ENCODE results near the gene SEC61G.

GRCh38 chr7:54783952-54784351, 24.9 kb upstream of the SEC61G start:
- no peak for TF ChIP-seq CTCF (IDR thresholded peaks at IDR 0.05; ENCODE audit: low read depth, low read length, poor library complexity, severe bottlenecking)
- TF ChIP-seq EZH2phosphoT487 (IDR thresholded peaks at IDR 0.05; ENCODE audit: borderline replicate concordance, low read length), result no peak

All from DOHH2 (cell line).